HG03460 (cell line): ENCODE data around the gene ISLR2.
A peak's percentile ranks its signal among the peaks of the same experiment; 100 is the strongest.
"Not testable (repeated sequence)": the region's sequence is repeated elsewhere in the genome, so short reads cannot be mapped to it uniquely, and the experiment has no call there.

ENCODE experiments used
- ATAC-seq: cut with Tn5 transposase; IDR thresholded peaks from one replicate; pipeline ENCODE4 v1.9.1; 2021; ENCODE audit not compliant: unreplicated experiment

The ISLR2 gene

DNA sequence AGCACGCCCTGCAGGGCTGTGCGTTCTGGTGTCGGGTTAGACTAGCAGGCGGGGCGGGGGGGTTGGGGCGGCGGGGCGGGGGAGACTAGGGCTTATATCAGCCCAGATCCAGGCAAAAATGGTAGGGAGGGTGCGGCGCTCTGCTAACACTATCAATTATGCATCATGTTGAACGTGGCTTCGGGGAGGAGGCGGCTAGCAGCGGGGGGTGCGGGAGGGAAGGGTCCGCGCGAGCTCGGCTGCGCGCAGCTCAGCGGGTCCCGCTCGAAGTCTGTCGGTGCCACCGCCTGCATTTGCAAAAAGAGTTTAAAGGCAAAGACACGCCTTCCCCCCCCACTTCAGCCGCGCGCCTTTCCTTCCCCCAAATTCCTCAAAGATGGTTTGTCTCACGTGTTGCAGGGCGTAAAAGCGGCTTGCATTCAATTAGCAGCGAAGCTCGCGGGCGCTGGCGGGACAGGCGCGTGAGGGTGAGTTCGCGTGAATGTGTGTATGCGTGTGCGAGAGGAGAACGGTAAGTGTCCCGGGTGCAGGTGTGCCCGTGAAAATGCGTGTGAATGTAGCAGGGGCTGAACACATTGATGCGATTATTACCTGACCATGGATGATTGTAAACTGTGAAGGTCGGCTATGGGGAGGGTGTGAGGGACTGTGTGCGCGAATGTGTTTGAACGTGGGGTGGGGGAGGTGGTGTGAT lies at the start of gene ISLR2:
TSS of gene ISLR2 (plus strand) at position 432 of the 694 bp plus-strand sequence. CDS start 2,169 bp downstream, outside the sequence.
- ATAC-seq: no peak

DNA sequence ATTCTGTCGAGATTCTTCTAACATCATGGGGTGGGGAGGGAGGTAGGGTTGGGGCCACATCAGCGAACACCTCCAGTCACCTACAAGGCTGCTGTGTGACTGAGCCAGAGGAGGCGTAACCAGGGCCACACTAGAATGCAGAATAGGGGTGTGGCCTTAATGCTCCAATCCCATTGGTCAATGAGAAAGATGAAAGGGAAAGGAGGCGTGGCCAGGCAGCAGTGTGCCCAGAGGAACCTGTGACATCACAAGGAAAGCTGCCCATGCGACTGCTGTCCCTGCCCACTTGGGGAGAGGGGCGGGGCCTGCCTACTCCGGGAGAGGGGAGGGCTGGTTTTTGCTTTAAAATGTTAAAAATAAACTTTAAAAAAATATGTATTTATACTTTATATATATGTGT lies 47.9 kb upstream of the ISLR2 start, which contains the start of gene GOLGA6A:
TSS of gene GOLGA6A (minus strand) at position 101 of the 400 bp plus-strand sequence. CDS start at position 60, 41 bp downstream.
- ATAC-seq: not testable (repeated sequence)

GRCh38 chr15:74094567-74094966 lies 35.8 kb upstream of the ISLR2 start:
- not testable (repeated sequence) for ATAC-seq

DNA sequence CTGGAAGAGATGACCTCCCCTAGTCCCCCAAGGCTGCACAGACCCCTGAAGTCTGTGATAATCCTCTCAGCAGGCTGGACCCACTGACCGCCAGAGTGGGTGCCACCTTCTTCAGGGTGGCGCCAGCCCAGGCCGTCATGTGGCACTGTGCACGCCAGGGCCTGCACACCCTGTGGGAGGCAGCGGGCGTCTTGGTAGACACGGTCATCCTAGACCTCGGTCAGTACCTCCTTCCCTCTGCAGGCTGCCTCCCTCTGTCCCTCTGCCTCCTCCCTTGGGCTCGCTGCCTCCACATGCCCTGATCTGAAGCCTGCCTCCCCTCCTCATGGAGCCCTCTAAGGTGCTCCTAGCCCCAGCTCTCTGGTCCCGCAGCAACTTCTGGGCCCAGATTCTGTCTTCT lies 34.8 kb upstream of the ISLR2 start:
- not testable (repeated sequence) for ATAC-seq

DNA sequence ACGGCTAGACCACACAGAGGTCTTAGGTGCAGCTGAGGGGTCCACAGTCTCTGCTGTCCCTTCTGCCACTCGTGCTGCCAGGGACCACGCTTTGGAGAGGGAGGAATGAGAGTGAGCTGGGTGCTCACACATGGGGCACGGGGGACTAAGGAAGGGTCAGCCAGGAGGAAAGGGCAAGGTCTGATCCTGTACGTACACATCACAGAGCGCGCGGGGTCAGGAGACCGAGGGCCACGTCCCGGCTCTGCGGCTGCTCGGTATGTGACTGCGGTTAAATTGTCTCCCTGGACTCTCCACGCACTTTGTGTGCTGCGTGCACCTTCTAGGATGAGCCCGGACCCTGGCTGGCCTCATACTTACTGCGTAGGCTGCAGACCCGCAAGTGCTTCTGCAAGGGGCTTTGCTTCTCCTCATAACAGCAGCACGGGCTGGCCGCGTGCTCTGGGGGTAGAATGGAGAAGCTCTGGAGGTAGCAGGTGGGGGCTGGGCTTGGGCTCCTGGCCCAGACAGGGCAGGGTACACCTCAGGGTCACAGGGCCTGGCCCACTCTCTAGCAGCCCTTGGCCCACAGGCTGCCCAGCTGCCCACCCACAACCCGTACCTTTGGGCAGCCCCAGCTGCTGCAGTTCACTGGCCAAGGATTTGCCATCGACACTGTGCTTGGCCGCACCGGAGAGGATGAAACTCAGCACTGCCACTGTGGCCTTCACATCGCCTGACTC lies 33.5 kb upstream of the ISLR2 start:
- ATAC-seq: not testable (repeated sequence)

GRCh38 chr15:74099963-74100733 lies 30.2 kb upstream of the ISLR2 start:
- peak; percentile 71 for ATAC-seq

DNA sequence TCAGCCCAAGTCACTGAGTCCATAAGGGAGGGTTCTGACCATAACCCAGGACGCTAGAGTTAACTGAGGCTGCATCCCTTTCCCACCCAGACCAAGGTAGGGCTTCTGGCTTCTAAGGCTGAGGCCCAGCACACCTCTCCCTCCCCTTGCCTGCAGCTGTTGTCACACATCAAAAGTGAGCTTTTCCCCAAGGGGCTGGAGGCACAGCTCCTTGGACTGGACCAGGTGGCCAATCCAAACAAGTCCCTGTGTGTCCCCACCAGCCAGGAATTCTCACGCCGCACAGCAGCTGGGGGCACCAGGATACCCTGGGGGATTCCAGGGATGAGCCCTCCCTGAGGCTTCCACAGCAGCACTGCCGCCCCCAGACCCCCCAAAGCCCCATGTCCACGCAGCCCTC lies 22.3 kb upstream of the ISLR2 start:
- ATAC-seq: no peak

DNA sequence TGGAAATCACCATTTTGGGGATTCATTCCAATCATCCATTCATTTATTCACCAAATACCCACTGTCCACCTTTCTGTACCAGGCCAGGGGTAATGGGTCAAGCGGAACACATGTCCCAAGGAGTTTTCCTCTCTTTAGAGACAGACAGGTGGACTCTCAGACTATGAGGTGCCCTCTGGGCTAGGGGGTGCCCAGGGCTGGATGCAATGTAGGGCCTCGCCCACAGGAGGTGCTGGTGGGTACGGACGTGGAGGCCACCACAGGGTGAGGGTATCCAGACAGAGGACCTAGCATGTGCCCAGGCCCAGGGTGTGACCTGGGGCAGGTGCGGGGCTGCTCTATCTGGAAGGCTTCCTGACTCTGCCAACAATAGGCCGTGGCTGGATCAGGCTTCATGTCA lies 21.8 kb upstream of the ISLR2 start:
- ATAC-seq: not testable (repeated sequence)

DNA sequence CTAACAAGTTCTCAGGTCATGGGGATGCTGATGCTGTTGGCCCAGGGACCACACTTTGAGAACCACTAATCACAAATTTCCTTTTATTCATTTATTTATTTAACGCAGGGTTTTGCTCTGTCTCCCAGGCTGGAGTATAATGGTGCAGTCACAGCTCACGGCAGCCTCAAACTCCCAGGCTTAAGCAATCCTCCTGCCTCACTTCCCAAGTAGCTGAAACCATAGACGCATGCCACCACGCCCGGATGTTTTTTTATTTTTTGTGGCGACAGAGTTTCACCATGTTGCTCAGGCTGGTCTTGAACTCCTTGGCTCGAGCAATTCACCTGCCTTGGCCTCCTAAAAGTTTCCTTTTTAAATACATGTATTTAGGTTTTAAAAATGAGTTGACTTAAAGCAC lies 20.7 kb upstream of the ISLR2 start:
- no peak for ATAC-seq

DNA sequence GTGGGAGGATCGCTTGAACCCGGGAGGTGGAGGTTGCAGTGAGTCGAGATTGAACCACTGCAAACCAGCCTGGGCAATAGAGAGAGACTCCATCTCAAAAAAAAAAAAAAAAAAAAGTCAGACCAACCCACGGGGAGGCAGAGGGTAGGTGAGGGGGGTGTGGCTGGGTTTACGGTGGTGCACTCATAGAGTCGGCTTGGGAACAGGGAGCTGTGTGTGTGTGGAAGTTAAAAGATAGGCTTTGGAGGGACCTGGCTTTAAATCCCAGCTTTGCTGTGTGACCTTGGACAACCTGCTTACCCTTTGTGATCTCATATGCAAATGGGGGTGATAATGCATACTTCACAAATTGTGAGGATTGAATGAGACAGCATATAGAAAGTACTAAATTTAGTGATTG lies 10.0 kb upstream of the ISLR2 start:
- ATAC-seq: no peak

DNA sequence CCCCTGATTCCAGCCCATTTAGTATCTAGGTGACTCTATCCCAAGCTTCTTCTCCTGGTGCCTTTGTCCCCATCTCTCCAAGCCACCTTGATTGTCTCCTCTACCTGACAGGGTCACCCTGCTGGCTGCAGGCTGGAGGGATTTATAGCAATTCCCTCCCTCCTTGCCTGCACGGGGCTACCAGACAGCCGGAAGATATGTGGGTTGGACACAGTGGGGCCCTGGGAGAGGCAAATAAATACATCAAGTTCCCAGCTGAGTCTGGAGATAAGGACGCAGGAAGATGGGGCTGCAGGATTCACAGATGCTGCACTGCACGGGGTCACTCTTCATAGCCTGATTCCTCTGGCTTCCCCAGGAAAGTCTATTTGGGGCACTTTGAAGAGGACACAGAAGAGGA lies 9.3 kb upstream of the ISLR2 start:
- ATAC-seq: no peak

DNA sequence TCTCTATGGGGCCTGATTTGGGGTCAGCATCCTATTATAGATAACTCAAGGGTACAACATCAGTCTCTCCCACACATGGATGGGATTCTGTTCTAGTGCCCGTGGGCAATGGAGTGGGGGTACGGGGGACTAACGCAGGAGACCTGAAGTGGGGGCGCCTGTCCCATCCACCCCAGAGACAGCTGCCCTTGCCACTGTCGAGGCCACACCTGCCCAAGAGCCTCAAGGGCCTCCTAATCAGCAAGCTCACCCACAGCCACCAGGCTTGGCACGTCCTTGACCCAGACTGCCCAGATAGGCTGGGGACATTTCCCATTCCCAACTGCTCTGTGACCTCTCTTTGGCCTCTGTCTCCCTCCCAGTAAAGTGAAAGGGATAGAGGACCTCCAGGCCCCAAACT lies 8.5 kb upstream of the ISLR2 start:
- ATAC-seq: no peak

GRCh38 chr15:74122403-74123130 lies 7.8 kb upstream of the ISLR2 start:
- ATAC-seq: no peak

- ATAC-seq: no peak
These were observed 7.3 kb upstream of the ISLR2 start for GRCh38 chr15:74123131-74123429.

- ATAC-seq: no peak
These were observed 6.7 kb upstream of the ISLR2 start for GRCh38 chr15:74123658-74124057.

GRCh38 chr15:74124196-74124595 lies 6.2 kb upstream of the ISLR2 start:
- no peak for ATAC-seq

DNA sequence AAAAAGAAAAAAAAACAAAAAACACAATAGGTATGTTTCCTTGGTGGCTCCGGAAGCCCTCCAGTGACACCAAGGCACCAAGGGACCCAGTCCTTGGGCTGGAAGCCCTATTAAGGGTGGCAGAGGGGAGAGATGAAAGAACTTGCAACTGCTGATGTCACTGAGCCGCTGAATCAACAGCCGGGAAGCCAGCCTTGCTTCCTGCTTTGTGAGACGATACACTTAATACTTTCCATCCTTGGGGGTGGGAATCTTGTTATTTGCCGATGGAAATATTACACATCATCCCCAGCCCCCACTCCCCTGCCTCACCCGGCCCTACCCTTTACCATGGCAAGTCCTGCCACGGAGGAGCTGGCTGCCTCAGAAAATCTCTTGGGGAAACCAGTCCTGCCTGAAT lies 5.6 kb upstream of the ISLR2 start:
- no peak for ATAC-seq

GRCh38 chr15:74127255-74127953 lies 3.0 kb upstream of the ISLR2 start:
- ATAC-seq: no peak

GRCh38 chr15:74127954-74128784 lies 2.2 kb upstream of the ISLR2 start:
- no peak for ATAC-seq
